Measurements from ENCODE around the gene NUP214.

GRCh38 chr9:131101207-131101964 is 24.0 kb upstream of the NUP214 start:
- no peak for TF ChIP-seq CTCF (IDR thresholded peaks at IDR 0.05)
- TF ChIP-seq POLR2A (IDR thresholded peaks at IDR 0.05), result no peak
- no peak for TF ChIP-seq EP300 (IDR thresholded peaks at IDR 0.05)
- no peak for TF ChIP-seq POLR2AphosphoS5 (IDR thresholded peaks at IDR 0.05)

All from gastroesophageal sphincter (tissue), 3 donors.